HFFc6 (cell line): ENCODE results near the gene TDRD1. TPM values are rescaled to one million over a fixed set of nuclear protein-coding genes. Genes with fewer than 3 reads are reported as not detected.

Experiments used
- DNase-seq: peaks from one replicate; pipeline ENCODE4 v3.0.0-alpha.2; 2018
- H3K27ac Mint-ChIP-seq: 2 replicates; pipeline ENCODE4 v1.8.0; 2020; ENCODE audit warnings: mild to moderate bottlenecking, mixed read lengths
- H3K27me3 Mint-ChIP-seq: 2 replicates; pipeline ENCODE4 v1.8.0; 2021; ENCODE audit warnings: mild to moderate bottlenecking, moderate library complexity, mixed read lengths; ENCODE audit not compliant: insufficient read depth
- H3K36me3 Mint-ChIP-seq: 2 replicates; pipeline ENCODE4 v1.8.0; 2021; ENCODE audit warnings: low read depth, mixed read lengths
- H3K4me1 Mint-ChIP-seq: 2 replicates; pipeline ENCODE4 v1.8.0; 2020; ENCODE audit warnings: low read depth, mixed read lengths
- H3K4me3 Mint-ChIP-seq: 2 replicates; pipeline ENCODE4 v1.8.0; 2020; ENCODE audit warnings: mild to moderate bottlenecking, moderate library complexity, mixed read lengths
- H3K9me3 Mint-ChIP-seq: 2 replicates; pipeline ENCODE4 v1.8.0; 2020; ENCODE audit warnings: mild to moderate bottlenecking, mixed read lengths
- CTCF ChIP-seq: fragments of 200-600 bp; sonication (generic); IDR thresholded peaks from 2 replicates; pipeline ENCODE4 v1.5.0; 2021; ENCODE audit warnings: antibody characterized with exemption, mild to moderate bottlenecking
- total RNA-seq, 6 experiments: library from RNA; stranded (reverse); fragmentation: NEBNext Ultra II Directional; extraction: Animal tissue kit (Norgen Biotek cat#: 25700); gene quantifications; 2 replicates in 1 of 6; 3 replicates in 5 of 6; pipeline ENCODE4 v1.2.3, GENCODE V29; 2021

TDRD1 gene
- total RNA-seq, 6 experiments from 2014 or later, result not detected

GRCh38 chr10:114163062-114163461, 16.1 kb upstream of the TDRD1 start:
- Mint-ChIP-seq H3K4me3 (no peak overlapping the region), H3K27me3 (no peaks in the 10 kb centered on the region), H3K27ac (peak overlapping the region; percentile 60), H3K4me1 (peaks cover 18% of the 10 kb centered on the region), H3K9me3 (no peaks in the 10 kb centered on the region), H3K36me3 (peaks cover 25% of the 10 kb centered on the region)
- no peak for DNase-seq
- no peak for TF ChIP-seq CTCF

GRCh38 chr10:114166043-114166442, 13.1 kb upstream of the TDRD1 start:
- TF ChIP-seq CTCF, result no peak
- H3K27ac Mint-ChIP-seq, result no peak overlapping the region
- peaks cover 18% of the 10 kb centered on the region for H3K4me1 Mint-ChIP-seq
- H3K36me3 Mint-ChIP-seq, result peaks cover 40% of the 10 kb centered on the region
- no peak for DNase-seq
- no peak overlapping the region for H3K4me3 Mint-ChIP-seq
- peaks cover 8% of the 10 kb centered on the region for H3K9me3 Mint-ChIP-seq
- H3K27me3 Mint-ChIP-seq, result no peaks in the 10 kb centered on the region

- Mint-ChIP-seq H3K27ac (no peak overlapping the region), H3K4me3 (no peak overlapping the region), H3K36me3 (peaks cover 40% of the 10 kb centered on the region), H3K4me1 (peaks cover 18% of the 10 kb centered on the region), H3K27me3 (no peaks in the 10 kb centered on the region), H3K9me3 (peaks cover 8% of the 10 kb centered on the region)
- no peak for DNase-seq
- TF ChIP-seq CTCF, result no peak
These were observed 12.7 kb upstream of the TDRD1 start for GRCh38 chr10:114166494-114166893.

GRCh38 chr10:114167985-114168384, 11.2 kb upstream of the TDRD1 start:
- no peak for DNase-seq
- Mint-ChIP-seq H3K4me3 (no peak overlapping the region), H3K27me3 (no peaks in the 10 kb centered on the region), H3K36me3 (peaks cover 33% of the 10 kb centered on the region), H3K4me1 (peaks cover 32% of the 10 kb centered on the region), H3K9me3 (peaks cover 8% of the 10 kb centered on the region), H3K27ac (no peak overlapping the region)
- TF ChIP-seq CTCF, result no peak

GRCh38 chr10:114168450-114169009, 10.6 kb upstream of the TDRD1 start:
- DNase-seq, result no peak
- Mint-ChIP-seq H3K9me3 (peaks cover 8% of the 10 kb centered on the region), H3K4me3 (no peak overlapping the region), H3K4me1 (peaks cover 30% of the 10 kb centered on the region), H3K27me3 (no peaks in the 10 kb centered on the region), H3K27ac (no peak overlapping the region), H3K36me3 (peaks cover 29% of the 10 kb centered on the region)
- TF ChIP-seq CTCF, result no peak

- peak; percentile 22 for DNase-seq
- H3K27me3 Mint-ChIP-seq, result peaks cover 5% of the 10 kb centered on the region
- peaks cover 8% of the 10 kb centered on the region for H3K9me3 Mint-ChIP-seq
- H3K27ac Mint-ChIP-seq, result peak overlapping the region; percentile 31
- H3K4me3 Mint-ChIP-seq, result peak overlapping the region; percentile 100
- H3K4me1 Mint-ChIP-seq, result peaks cover 27% of the 10 kb centered on the region
- no peak for TF ChIP-seq CTCF
- H3K36me3 Mint-ChIP-seq, result peaks cover 26% of the 10 kb centered on the region
These were observed 6.9 kb upstream of the TDRD1 start for GRCh38 chr10:114172216-114172615.
